CD4-positive, alpha-beta memory T cell (primary cell): ENCODE measurements around the gene DOCK11. TPM values are rescaled to one million over a fixed set of nuclear protein-coding genes. Genes with fewer than 3 reads are reported as not detected.

ENCODE experiments used
- CTCF ChIA-PET: fragments of 350-600 bp; sonication (Branson Sonifier 250); formaldehyde crosslinking; loops from one replicate; lab custom pipeline; 2021; ENCODE audit warnings: inconsistent platforms; ENCODE audit not compliant: partially characterized antibody; lab: Charles Lee
- POLR2A ChIA-PET: fragments of 350-600 bp; sonication (Branson Sonifier 250); formaldehyde crosslinking; loops from one replicate; lab custom pipeline; 2021; ENCODE audit not compliant: partially characterized antibody; lab: Charles Lee
- DNase-seq, 5 donors: peaks; one replicate each; pipeline versions ENCODE4 v3.0.0 to v3.0.0-alpha.2; 2020 to 2022; ENCODE audit warnings: mixed read lengths in 1 of 5
- H3K27ac ChIP-seq: one replicate; pipeline ENCODE4 v1.7.0; 2013; ENCODE audit warnings: low read depth, low read length
- H3K27me3 ChIP-seq: 2 replicates; pipeline ENCODE4 v1.7.0; 2013; ENCODE audit warnings: mild to moderate bottlenecking, low read length, moderate library complexity; ENCODE audit not compliant: insufficient read depth
- H3K36me3 ChIP-seq: 2 replicates; pipeline ENCODE4 v1.7.0; 2013; ENCODE audit warnings: mild to moderate bottlenecking, low read length, moderate library complexity; ENCODE audit not compliant: insufficient read depth
- H3K4me1 ChIP-seq: 2 replicates; pipeline ENCODE4 v1.7.0; 2013; ENCODE audit warnings: mild to moderate bottlenecking, low read length, moderate library complexity; ENCODE audit not compliant: insufficient read depth
- H3K4me3 ChIP-seq, 2 donors: one replicate each; pipeline ENCODE4 v1.7.0; 2013; ENCODE audit warnings: low read length in 2 of 2, mild to moderate bottlenecking in 1 of 2
- H3K9me3 ChIP-seq, 2 donors: one replicate each; pipeline ENCODE4 v1.7.0; 2013; ENCODE audit warnings: low read length in 2 of 2, control low read depth in 1 of 2; ENCODE audit not compliant: control insufficient read depth in 1 of 2
- H3K27ac Mint-ChIP-seq, 7 donors: one replicate each; pipeline ENCODE4 v1.8.0; 2020 to 2021; ENCODE audit warnings: mixed read lengths in 7 of 7, mild to moderate bottlenecking in 6 of 7, inconsistent platforms in 3 of 7, moderate library complexity in 3 of 7
- H3K27me3 Mint-ChIP-seq, 2 donors: one replicate each; pipeline ENCODE4 v1.8.0; 2020 to 2021; ENCODE audit warnings: mixed read lengths in 2 of 2
- H3K36me3 Mint-ChIP-seq, 2 donors: one replicate each; pipeline ENCODE4 v1.8.0; 2020 to 2021; ENCODE audit warnings: mixed read lengths in 2 of 2, inconsistent platforms in 1 of 2, mild to moderate bottlenecking in 1 of 2
- H3K4me1 Mint-ChIP-seq, 4 donors: one replicate each; pipeline ENCODE4 v1.8.0; 2020 to 2021; ENCODE audit warnings: mixed read lengths in 4 of 4, mild to moderate bottlenecking in 1 of 4
- H3K4me3 Mint-ChIP-seq, 8 donors: one replicate each; pipeline ENCODE4 v1.8.0; 2020 to 2021; ENCODE audit warnings: mixed read lengths in 8 of 8, mild to moderate bottlenecking in 7 of 8, moderate library complexity in 6 of 8, inconsistent platforms in 3 of 8
- H3K9me3 Mint-ChIP-seq, 8 donors: one replicate each; pipeline ENCODE4 v1.8.0; 2020 to 2021; ENCODE audit warnings: mixed read lengths in 8 of 8, mild to moderate bottlenecking in 5 of 8, inconsistent platforms in 3 of 8, moderate library complexity in 1 of 8
- intact Hi-C: fragments of 100-400 bp; cut with micrococcal nuclease; formaldehyde crosslinking; loops from one replicate; pipeline ENCODE4 v1.15.1; 2023
- polyA plus RNA-seq, 2 donors: library from polyadenylated mRNA; unstranded; fragments of 300-500 nt; fragmentation: Illumina TruSeq; gene quantifications; one replicate each; pipeline ENCODE4 v1.2.3, GENCODE V29; 2021
- total RNA-seq, 2 experiments: library from RNA; stranded (reverse); gene quantifications; one replicate each; pipeline ENCODE4 v1.2.3, GENCODE V29; 2021

Gene DOCK11
- total and polyA plus RNA-seq, 4 experiments from 2014 or later, result 14.5 to 112 (median 75.0) TPM

GRCh38 chrX:118603981-118604380 lies 108.4 kb downstream of the DOCK11 start:
- H3K9me3 ChIP-seq, result no peaks in the 10 kb centered on the region
- Mint-ChIP-seq H3K4me1 (peaks cover 11 to 16% (median 15%) of the 10 kb centered on the region in 4 donors), H3K36me3 (peaks cover 13 to 62% of the 10 kb centered on the region in 2 donors), H3K27me3 (no peaks in the 10 kb centered on the region), H3K9me3 (no peaks in the 10 kb centered on the region), H3K4me3 (peak overlapping the region in 3 of 8 donors; percentile 20 to 63 (median 56)), H3K27ac (peak overlapping the region in 5 of 7 donors; percentile 2 to 89 (median 42))
- POLR2A ChIA-PET, result no interaction called here
- intact Hi-C loops, result loop anchor here (1.0 to 5.0 kb wide), 2 partner anchors 107 to 203 kb away; partner anchors contain the start of gene DOCK11
- no peak overlapping the region for H3K27ac ChIP-seq
- DNase-seq, result peak; percentile 27 to 43 (median 33)
- peaks cover 22% of the 10 kb centered on the region for H3K36me3 ChIP-seq
- no peak overlapping the region for H3K4me3 ChIP-seq
- peaks cover 11% of the 10 kb centered on the region for H3K4me1 ChIP-seq
- H3K27me3 ChIP-seq, result no peaks in the 10 kb centered on the region
- CTCF ChIA-PET, result no interaction called here

- Mint-ChIP-seq H3K27me3 (no peaks in the 10 kb centered on the region), H3K27ac (peak overlapping the region in 1 of 7 donors; percentile 47), H3K4me1 (peaks cover 0 to 5% (median 3%) of the 10 kb centered on the region in 4 donors), H3K4me3 (no peak overlapping the region), H3K9me3 (no peaks in the 10 kb centered on the region), H3K36me3 (peaks cover 24 to 66% of the 10 kb centered on the region in 2 donors)
- Histone ChIP-seq H3K27me3 (no peaks in the 10 kb centered on the region), H3K27ac (no peak overlapping the region), H3K4me1 (no peaks in the 10 kb centered on the region), H3K4me3 (no peak overlapping the region), H3K36me3 (peaks cover 80% of the 10 kb centered on the region), H3K9me3 (no peaks in the 10 kb centered on the region)
- CTCF ChIA-PET, result interaction anchor here (2.3 to 2.5 kb wide), 2 partner anchors 10 kb away, joined by 7 to 17 read pairs; no protein-coding TSS in a partner anchor
- POLR2A ChIA-PET, result no interaction called here
- no peak for DNase-seq
- intact Hi-C loops, result no loop called here
These were observed 116.7 kb downstream of the DOCK11 start for GRCh38 chrX:118612290-118612689.

- Mint-ChIP-seq H3K27me3 (no peaks in the 10 kb centered on the region), H3K36me3 (peaks cover 13 to 54% of the 10 kb centered on the region in 2 donors), H3K27ac (peak overlapping the region in 1 of 7 donors; percentile 33), H3K4me1 (peaks cover 0 to 5% (median 2%) of the 10 kb centered on the region in 4 donors), H3K9me3 (no peaks in the 10 kb centered on the region), H3K4me3 (no peak overlapping the region)
- H3K27ac ChIP-seq, result no peak overlapping the region
- no peaks in the 10 kb centered on the region for H3K4me1 ChIP-seq
- POLR2A ChIA-PET, result no interaction called here
- DNase-seq, result no peak
- H3K27me3 ChIP-seq, result no peaks in the 10 kb centered on the region
- no peak overlapping the region for H3K4me3 ChIP-seq
- H3K9me3 ChIP-seq, result no peaks in the 10 kb centered on the region
- peaks cover 64% of the 10 kb centered on the region for H3K36me3 ChIP-seq
- CTCF ChIA-PET, result interaction anchor here (1.9 to 2.5 kb wide), 2 partner anchors 12 to 14 kb away, joined by 4 to 17 read pairs; no protein-coding TSS in a partner anchor
- intact Hi-C loops, result no loop called here
These were observed 118.5 kb downstream of the DOCK11 start for GRCh38 chrX:118614150-118614549.

GRCh38 chrX:118615141-118615540 lies 119.5 kb downstream of the DOCK11 start:
- H3K27me3 Mint-ChIP-seq, result no peaks in the 10 kb centered on the region
- no peaks in the 10 kb centered on the region for H3K9me3 Mint-ChIP-seq
- Histone ChIP-seq H3K27me3 (no peaks in the 10 kb centered on the region), H3K27ac (no peak overlapping the region), H3K4me1 (no peaks in the 10 kb centered on the region), H3K36me3 (peaks cover 54% of the 10 kb centered on the region), H3K4me3 (no peak overlapping the region), H3K9me3 (no peaks in the 10 kb centered on the region)
- ChIA-PET POLR2A (no interaction called here), CTCF (interaction anchor here (1.9 kb wide), 1 partner anchor 15 kb away, joined by 4 read pairs; no protein-coding TSS in a partner anchor)
- intact Hi-C loops, result no loop called here
- H3K27ac Mint-ChIP-seq, result no peak overlapping the region
- H3K4me1 Mint-ChIP-seq, result peaks cover 0 to 5% (median 2%) of the 10 kb centered on the region in 4 donors
- H3K36me3 Mint-ChIP-seq, result peaks cover 11 to 48% of the 10 kb centered on the region in 2 donors
- no peak overlapping the region for H3K4me3 Mint-ChIP-seq
- DNase-seq, result no peak

- Histone ChIP-seq H3K4me1 (no peaks in the 10 kb centered on the region), H3K27ac (no peak overlapping the region), H3K36me3 (peaks cover 14% of the 10 kb centered on the region), H3K9me3 (no peaks in the 10 kb centered on the region), H3K27me3 (no peaks in the 10 kb centered on the region), H3K4me3 (no peak overlapping the region)
- Mint-ChIP-seq H3K9me3 (no peaks in the 10 kb centered on the region), H3K27ac (no peak overlapping the region), H3K27me3 (no peaks in the 10 kb centered on the region), H3K4me1 (no peaks in the 10 kb centered on the region), H3K36me3 (peaks cover 0 to 19% of the 10 kb centered on the region in 2 donors), H3K4me3 (no peak overlapping the region)
- intact Hi-C loops, result no loop called here
- ChIA-PET CTCF (no interaction called here), POLR2A (no interaction called here)
- DNase-seq, result no peak
These were observed 125.6 kb downstream of the DOCK11 start for GRCh38 chrX:118621081-118621759.

- Histone ChIP-seq H3K4me1 (no peaks in the 10 kb centered on the region), H3K27me3 (no peaks in the 10 kb centered on the region), H3K27ac (no peak overlapping the region), H3K36me3 (peaks cover 16% of the 10 kb centered on the region), H3K9me3 (no peaks in the 10 kb centered on the region), H3K4me3 (no peak overlapping the region)
- Mint-ChIP-seq H3K36me3 (peaks cover 0 to 29% of the 10 kb centered on the region in 2 donors), H3K27me3 (no peaks in the 10 kb centered on the region), H3K27ac (no peak overlapping the region), H3K9me3 (no peaks in the 10 kb centered on the region), H3K4me3 (no peak overlapping the region), H3K4me1 (no peaks in the 10 kb centered on the region)
- ChIA-PET CTCF (interaction anchor here (1.0 kb wide), 1 partner anchor 22 kb away, joined by 3 read pairs; no protein-coding TSS in a partner anchor), POLR2A (no interaction called here)
- intact Hi-C loops, result no loop called here
- no peak for DNase-seq
These were observed 127.4 kb downstream of the DOCK11 start for GRCh38 chrX:118623062-118623461.

- no peak for DNase-seq
- no peaks in the 10 kb centered on the region for H3K4me1 Mint-ChIP-seq
- H3K4me3 ChIP-seq, result no peak overlapping the region
- no peak overlapping the region for H3K4me3 Mint-ChIP-seq
- H3K27me3 ChIP-seq, result no peaks in the 10 kb centered on the region
- no peaks in the 10 kb centered on the region for H3K9me3 Mint-ChIP-seq
- no peaks in the 10 kb centered on the region for H3K27me3 Mint-ChIP-seq
- CTCF ChIA-PET, result interaction anchor here (1.4 to 1.5 kb wide), 2 partner anchors 10 to 25 kb away, joined by 4 to 7 read pairs; no protein-coding TSS in a partner anchor
- H3K27ac ChIP-seq, result no peak overlapping the region
- peaks cover 38% of the 10 kb centered on the region for H3K36me3 ChIP-seq
- H3K36me3 Mint-ChIP-seq, result peaks cover 0 to 38% of the 10 kb centered on the region in 2 donors
- POLR2A ChIA-PET, result interaction anchor here (1.4 kb wide), 1 partner anchor 14 kb away, joined by 3 read pairs; no protein-coding TSS in a partner anchor
- peak overlapping the region in 1 of 7 donors; percentile 29 for H3K27ac Mint-ChIP-seq
- intact Hi-C loops, result no loop called here
- no peaks in the 10 kb centered on the region for H3K9me3 ChIP-seq
- no peaks in the 10 kb centered on the region for H3K4me1 ChIP-seq
These were observed 130.7 kb downstream of the DOCK11 start for GRCh38 chrX:118626346-118626745.
